ENCODE results near the gene TMEM185B.
"Not testable (repeated sequence)": the region's sequence is repeated elsewhere in the genome, so short reads cannot be mapped to it uniquely, and the experiment has no call there.

The TMEM185B gene

GRCh38 chr2:120223034-120223912 is at the start of gene TMEM185B:
TSS of gene TMEM185B (minus strand) at chr2:120223400. CDS start at chr2:120222976, 424 bp downstream.
- DNase-seq (ENCODE audit: low spot score) = peak; percentile 99

- DNase-seq (ENCODE audit: low spot score) = no peak
Observed at GRCh38 chr2:120271711-120272379, 48.6 kb upstream of the TMEM185B start.

- DNase-seq (ENCODE audit: low spot score) = no peak
Observed at GRCh38 chr2:120269816-120270215, 46.6 kb upstream of the TMEM185B start.

GRCh38 chr2:120269076-120269744 is 46.0 kb upstream of the TMEM185B start:
- no peak for DNase-seq (ENCODE audit: low spot score)

- DNase-seq (ENCODE audit: low spot score) = no peak
Observed at GRCh38 chr2:120267348-120267747, 44.1 kb upstream of the TMEM185B start.

GRCh38 chr2:120265006-120265405 is 41.8 kb upstream of the TMEM185B start:
- no peak for DNase-seq (ENCODE audit: low spot score)

- peak; percentile 43 for DNase-seq (ENCODE audit: low spot score)
Observed at GRCh38 chr2:120262761-120263428, 39.7 kb upstream of the TMEM185B start.

GRCh38 chr2:120262150-120262549 is 39.0 kb upstream of the TMEM185B start:
- DNase-seq (ENCODE audit: low spot score) = no peak

GRCh38 chr2:120261387-120262006 is 38.3 kb upstream of the TMEM185B start:
- no peak for DNase-seq (ENCODE audit: low spot score)

GRCh38 chr2:120260736-120261135 is 37.5 kb upstream of the TMEM185B start:
- DNase-seq (ENCODE audit: low spot score) = no peak

GRCh38 chr2:120259939-120260338 is 36.7 kb upstream of the TMEM185B start:
- DNase-seq (ENCODE audit: low spot score) = not testable (repeated sequence)

GRCh38 chr2:120258196-120258595 is 35.0 kb upstream of the TMEM185B start:
- DNase-seq (ENCODE audit: low spot score) = no peak

- DNase-seq (ENCODE audit: low spot score) = no peak
Observed at GRCh38 chr2:120257522-120257921, 34.3 kb upstream of the TMEM185B start.

GRCh38 chr2:120256651-120257000 is 33.4 kb upstream of the TMEM185B start:
- DNase-seq (ENCODE audit: low spot score) = no peak

GRCh38 chr2:120255986-120256650 is 32.9 kb upstream of the TMEM185B start:
- no peak for DNase-seq (ENCODE audit: low spot score)

- DNase-seq (ENCODE audit: low spot score) = no peak
Observed at GRCh38 chr2:120255071-120255470, 31.9 kb upstream of the TMEM185B start.

GRCh38 chr2:120254178-120254577 is 31.0 kb upstream of the TMEM185B start:
- no peak for DNase-seq (ENCODE audit: low spot score)

GRCh38 chr2:120253021-120253882 is 30.1 kb upstream of the TMEM185B start:
- peak; percentile 88 for DNase-seq (ENCODE audit: low spot score)

- DNase-seq (ENCODE audit: low spot score) = peak; percentile 99
Observed at GRCh38 chr2:120252225-120253020, 29.2 kb upstream of the TMEM185B start, which contains the start of gene RALB. TSS of gene RALB (plus strand) at chr2:120252852. CDS start at chr2:120278665, 25,813 bp downstream.

Measured in AG20443 (cell line).